ENCODE measurements around the gene NEK1.
"Not testable (repeated sequence)": the region's sequence is repeated elsewhere in the genome, so short reads cannot be mapped to it uniquely, and the experiment has no call there.

Gene NEK1

DNA sequence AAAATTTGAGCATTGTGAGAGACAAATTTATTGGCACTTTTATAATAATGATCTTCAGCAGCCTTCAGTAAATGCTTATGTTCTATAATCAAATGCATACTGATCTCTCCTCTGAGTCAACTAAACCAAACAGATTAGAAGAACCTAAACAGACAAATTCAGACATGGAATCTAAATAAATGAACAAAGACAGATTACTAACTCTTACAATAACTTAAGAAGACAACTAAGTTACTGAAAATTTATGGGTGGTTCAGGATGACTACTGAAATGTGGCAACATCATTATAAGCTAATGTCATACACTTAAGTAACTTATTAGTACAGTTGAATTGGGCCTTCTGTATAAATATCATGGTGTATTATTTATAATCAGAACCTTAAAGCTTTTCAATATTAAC, 127.3 kb downstream of the NEK1 start:
- H3K4me3 ChIP-seq (ENCODE audit: low read depth, low read length): no peak overlapping the region
- ChIA-PET CTCF (interaction anchor here (0.6 to 1.8 kb wide), 33 partner anchors 12 to 564 kb away, joined by 3 to 26 read pairs (median 5); partner anchors contain the start of genes CBR4 and SH3RF1), POLR2A (interaction anchor here (1.0 to 1.3 kb wide), 2 partner anchors 213 to 475 kb away, joined by 6 to 7 read pairs; partner anchors contain the start of gene CBR4)
- DNase-seq (ENCODE audit: low read depth, low spot score): no peak
- TF ChIP-seq, protein P1, sequence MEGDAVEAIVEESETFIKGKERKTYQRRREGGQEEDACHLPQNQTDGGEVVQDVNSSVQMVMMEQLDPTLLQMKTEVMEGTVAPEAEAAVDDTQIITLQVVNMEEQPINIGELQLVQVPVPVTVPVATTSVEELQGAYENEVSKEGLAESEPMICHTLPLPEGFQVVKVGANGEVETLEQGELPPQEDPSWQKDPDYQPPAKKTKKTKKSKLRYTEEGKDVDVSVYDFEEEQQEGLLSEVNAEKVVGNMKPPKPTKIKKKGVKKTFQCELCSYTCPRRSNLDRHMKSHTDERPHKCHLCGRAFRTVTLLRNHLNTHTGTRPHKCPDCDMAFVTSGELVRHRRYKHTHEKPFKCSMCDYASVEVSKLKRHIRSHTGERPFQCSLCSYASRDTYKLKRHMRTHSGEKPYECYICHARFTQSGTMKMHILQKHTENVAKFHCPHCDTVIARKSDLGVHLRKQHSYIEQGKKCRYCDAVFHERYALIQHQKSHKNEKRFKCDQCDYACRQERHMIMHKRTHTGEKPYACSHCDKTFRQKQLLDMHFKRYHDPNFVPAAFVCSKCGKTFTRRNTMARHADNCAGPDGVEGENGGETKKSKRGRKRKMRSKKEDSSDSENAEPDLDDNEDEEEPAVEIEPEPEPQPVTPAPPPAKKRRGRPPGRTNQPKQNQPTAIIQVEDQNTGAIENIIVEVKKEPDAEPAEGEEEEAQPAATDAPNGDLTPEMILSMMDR (IDR thresholded peaks at IDR 0.05; ENCODE audit: insufficient read depth, low read length, missing control alignments): no peak

DNA sequence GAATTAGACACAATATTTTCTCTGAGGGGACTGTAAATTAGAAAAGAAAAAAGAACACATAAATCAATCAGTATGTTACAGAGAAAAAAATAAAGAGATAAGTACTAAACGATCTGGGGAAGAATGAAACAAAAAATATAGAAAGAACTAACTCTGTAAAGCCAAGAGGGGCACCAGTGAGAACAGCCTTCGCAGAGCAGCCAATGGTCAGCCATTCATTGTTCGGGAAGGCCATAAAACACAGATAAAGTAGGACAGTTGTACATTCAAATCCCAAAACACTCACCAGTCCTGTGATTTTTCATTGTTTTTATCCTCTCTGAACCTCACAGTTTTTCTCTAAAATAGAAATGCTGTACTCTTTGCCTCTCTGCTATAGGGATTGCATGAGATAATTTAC, 127.9 kb downstream of the NEK1 start:
- POLR2A ChIA-PET: no interaction called here
- CTCF ChIA-PET: interaction anchor here (1.0 to 1.8 kb wide), 6 partner anchors 203 to 459 kb away, joined by 3 to 26 read pairs (median 4); no protein-coding TSS in a partner anchor
- TF ChIP-seq, protein P1 (IDR thresholded peaks at IDR 0.05; ENCODE audit: insufficient read depth, low read length, missing control alignments): no peak
- no peak overlapping the region for H3K4me3 ChIP-seq (ENCODE audit: low read depth, low read length)
- no peak for DNase-seq (ENCODE audit: low read depth, low spot score)

DNA sequence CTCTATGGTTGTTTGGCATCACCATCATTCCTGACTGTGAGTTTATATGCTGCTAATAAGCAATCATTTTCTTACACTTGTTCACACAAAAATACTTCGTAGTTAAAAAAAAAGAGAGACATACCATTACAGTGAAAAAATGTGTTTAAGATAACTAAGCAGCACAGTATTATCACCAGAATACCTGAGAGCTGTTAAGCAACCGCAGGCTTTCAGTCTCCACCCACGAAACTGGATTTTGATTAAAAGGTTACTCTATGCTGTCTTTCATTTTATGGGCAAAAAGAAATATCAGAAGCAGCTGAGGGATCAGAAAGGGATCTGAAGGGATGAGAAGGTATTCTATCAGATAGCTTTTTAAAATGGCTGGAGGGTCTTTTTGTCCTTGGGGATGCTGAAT, 148.3 kb downstream of the NEK1 start:
- ChIA-PET POLR2A (no interaction called here), CTCF (interaction anchor here (0.7 kb wide), 1 partner anchor 156 kb away, joined by 3 read pairs; no protein-coding TSS in a partner anchor)
- H3K4me3 ChIP-seq (ENCODE audit: low read depth, low read length): no peak overlapping the region
- TF ChIP-seq, protein P1 (IDR thresholded peaks at IDR 0.05; ENCODE audit: insufficient read depth, low read length, missing control alignments): no peak
- DNase-seq (ENCODE audit: low read depth, low spot score): no peak

DNA sequence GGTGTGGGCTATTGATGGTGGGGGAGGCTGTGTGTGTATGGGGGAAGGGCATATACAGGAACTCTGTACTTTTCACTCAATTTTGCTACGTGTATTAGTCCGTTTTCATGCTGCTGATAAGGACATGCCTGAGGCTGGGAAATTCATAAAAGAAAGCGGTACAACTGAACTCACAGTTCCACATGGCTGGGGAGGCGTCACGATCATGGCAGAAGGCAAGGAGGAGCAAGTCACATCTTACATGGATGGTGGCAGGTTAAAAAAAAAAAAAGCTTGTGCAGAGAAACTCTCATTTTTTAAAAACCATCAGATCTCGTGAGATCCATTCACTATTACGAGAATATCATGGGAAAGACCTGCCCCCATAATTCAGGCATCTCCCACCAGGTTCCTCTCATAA, 152.3 kb downstream of the NEK1 start:
- H3K4me3 ChIP-seq (ENCODE audit: low read depth, low read length): no peak overlapping the region
- TF ChIP-seq, protein P1 (IDR thresholded peaks at IDR 0.05; ENCODE audit: insufficient read depth, low read length, missing control alignments): no peak
- ChIA-PET POLR2A (no interaction called here), CTCF (no interaction called here)
- no peak for DNase-seq (ENCODE audit: low read depth, low spot score)

DNA sequence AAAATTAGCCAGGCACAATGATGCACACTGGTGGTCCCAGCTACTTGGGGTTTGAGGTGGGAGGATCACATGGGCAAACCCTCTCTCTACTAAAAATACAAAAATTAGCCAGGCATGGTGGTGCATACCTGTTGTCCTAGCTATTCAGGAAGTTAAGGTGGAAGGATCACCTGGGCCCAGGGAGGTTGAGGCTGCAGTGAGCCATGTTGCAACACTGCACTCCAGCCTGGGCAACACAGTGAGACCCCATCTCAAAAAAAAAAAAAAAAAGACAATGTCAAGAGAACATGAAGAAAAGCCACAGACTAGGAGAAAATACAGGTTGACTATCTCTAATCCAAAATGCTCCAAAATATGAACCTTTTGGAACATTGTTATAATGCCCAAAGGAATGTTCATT, 153.8 kb downstream of the NEK1 start:
- ChIA-PET POLR2A (no interaction called here), CTCF (no interaction called here)
- TF ChIP-seq, protein P1 (IDR thresholded peaks at IDR 0.05; ENCODE audit: insufficient read depth, low read length, missing control alignments): no peak
- H3K4me3 ChIP-seq (ENCODE audit: low read depth, low read length): no peak overlapping the region
- DNase-seq (ENCODE audit: low read depth, low spot score): no peak

DNA sequence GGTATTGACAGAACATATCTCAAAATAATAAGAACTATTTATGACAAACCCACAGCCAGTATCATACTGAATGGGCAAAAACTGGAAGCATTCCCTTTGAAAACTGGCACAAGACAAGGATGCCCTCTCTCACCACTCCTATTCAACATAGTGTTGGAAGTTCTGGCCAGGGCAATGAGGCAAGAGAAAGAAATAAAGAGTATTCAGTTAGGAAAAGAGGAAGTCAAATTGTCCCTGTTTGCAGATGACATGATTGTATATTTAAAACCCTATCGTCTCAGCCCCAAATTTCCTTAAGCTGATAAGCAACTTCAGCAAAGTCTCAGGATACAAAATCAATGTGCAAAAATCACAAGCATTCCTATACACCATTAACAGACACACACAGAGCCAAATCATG, 159.7 kb downstream of the NEK1 start:
- DNase-seq (ENCODE audit: low read depth, low spot score); POLR2A ChIA-PET; CTCF ChIA-PET: not testable (repeated sequence)

DNA sequence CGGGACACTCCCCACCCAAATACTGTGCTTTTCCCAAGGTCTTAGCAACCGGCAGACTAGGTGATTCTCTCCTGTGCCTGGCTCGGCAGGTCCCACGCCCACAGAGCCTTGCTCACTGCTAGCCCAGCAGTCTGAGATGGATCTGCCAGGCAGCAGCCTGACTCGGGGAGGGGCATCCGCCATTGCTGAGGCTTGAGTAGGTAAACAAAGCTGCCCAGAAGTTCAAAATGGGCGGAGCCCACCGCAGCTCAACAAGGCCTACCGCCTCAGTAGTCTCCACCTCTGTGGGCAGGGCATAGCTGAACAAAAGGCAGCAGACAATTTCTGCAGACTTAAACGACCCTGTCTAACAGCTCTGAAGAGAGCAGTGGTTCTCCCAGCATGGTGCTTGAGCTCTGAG, 163.4 kb downstream of the NEK1 start:
- POLR2A ChIA-PET; H3K4me3 ChIP-seq (ENCODE audit: low read depth, low read length); CTCF ChIA-PET; DNase-seq (ENCODE audit: low read depth, low spot score): not testable (repeated sequence)

More for the DNA sequence above, 159.7 kb downstream of the NEK1 start:
- H3K4me3 ChIP-seq (ENCODE audit: low read depth, low read length): not testable (repeated sequence)

Data from AG04449 (cell line).